HG03469 (cell line): Measurements from ENCODE around the gene SUFU.
"Not testable (repeated sequence)": the region's sequence is repeated elsewhere in the genome, so short reads cannot be mapped to it uniquely, and the experiment has no call there.

Source experiments
- ATAC-seq: cut with Tn5 transposase; IDR thresholded peaks from one replicate; pipeline ENCODE4 v1.9.1; 2021; ENCODE audit warnings: mild to moderate bottlenecking, moderate library complexity, moderate number of reproducible peaks; ENCODE audit not compliant: unreplicated experiment

Gene SUFU

GRCh38 chr10:102661658-102662028 is 157.9 kb downstream of the SUFU start:
- ATAC-seq, result no peak

- ATAC-seq, result no peak
Observed at GRCh38 chr10:102665904-102666509, 162.2 kb downstream of the SUFU start.

GRCh38 chr10:102667411-102667810 is 163.6 kb downstream of the SUFU start:
- ATAC-seq, result not testable (repeated sequence)

- no peak for ATAC-seq
Observed at GRCh38 chr10:102668326-102669107, 164.7 kb downstream of the SUFU start.

GRCh38 chr10:102669206-102670064 is 165.7 kb downstream of the SUFU start:
- ATAC-seq, result no peak

- no peak for ATAC-seq
Observed at GRCh38 chr10:102670065-102670670, 166.4 kb downstream of the SUFU start.

GRCh38 chr10:102670871-102671434 is 167.2 kb downstream of the SUFU start:
- ATAC-seq, result no peak

- ATAC-seq, result no peak
Observed at GRCh38 chr10:102673236-102673818, 169.6 kb downstream of the SUFU start.

GRCh38 chr10:102673819-102674511 is 170.2 kb downstream of the SUFU start:
- no peak for ATAC-seq

GRCh38 chr10:102674566-102674965 is 170.8 kb downstream of the SUFU start:
- ATAC-seq, result no peak

GRCh38 chr10:102675011-102675665 is 171.4 kb downstream of the SUFU start:
- no peak for ATAC-seq

- ATAC-seq, result no peak
Observed at GRCh38 chr10:102675666-102676533, 172.1 kb downstream of the SUFU start.

GRCh38 chr10:102676534-102677315 is 173.0 kb downstream of the SUFU start:
- no peak for ATAC-seq

GRCh38 chr10:102677331-102678067 is 173.7 kb downstream of the SUFU start:
- ATAC-seq, result no peak

- ATAC-seq, result no peak
Observed at GRCh38 chr10:102678068-102678400, 174.3 kb downstream of the SUFU start.

- ATAC-seq, result no peak
Observed at GRCh38 chr10:102678842-102679289, 175.1 kb downstream of the SUFU start.

- no peak for ATAC-seq
Observed at GRCh38 chr10:102679596-102679995, 175.8 kb downstream of the SUFU start.
